ENCODE results near the gene FASTKD3. TPM values are rescaled to one million over a fixed set of nuclear protein-coding genes. Genes with fewer than 3 reads are reported as not detected.

FASTKD3 gene
- total RNA-seq, 2 donors from 2014 or later, result 1.3 to 9.1 TPM

DNA sequence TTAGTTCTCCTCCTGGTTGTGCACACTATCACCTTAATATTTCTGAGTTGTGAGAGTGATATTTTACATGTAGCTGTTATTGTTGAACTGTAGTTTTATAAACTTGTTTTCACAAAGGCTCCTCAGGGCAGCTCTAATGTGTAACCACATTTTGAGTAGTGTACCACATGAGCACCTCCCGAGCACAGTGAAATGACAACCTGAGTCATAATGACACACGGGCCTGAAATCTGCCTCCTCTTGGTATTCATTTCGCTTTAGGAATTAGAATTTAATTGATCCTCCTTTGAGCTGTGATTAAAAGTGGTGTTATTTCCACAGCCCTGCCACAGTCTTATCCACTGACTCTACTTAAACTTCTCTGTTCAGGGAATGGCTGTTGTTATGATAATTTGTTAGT is 8.0 kb upstream of the FASTKD3 start:
- Histone ChIP-seq H3K4me1 (peaks cover 11% of the 10 kb centered on the region), H3K36me3 (replicated peaks in 1 of 2; ENCODE audit: insufficient read depth in 1 of 2, low read depth in 2 of 2) (peaks cover 4 to 13% of the 10 kb centered on the region in 2 donors), H3K4me3 (no peak overlapping the region), H3K27ac (no peak overlapping the region), H3K27me3 (no peaks in the 10 kb centered on the region), H3K9me3 (no peaks in the 10 kb centered on the region)
- ATAC-seq, result no peak
- TF ChIP-seq, protein P1, sequence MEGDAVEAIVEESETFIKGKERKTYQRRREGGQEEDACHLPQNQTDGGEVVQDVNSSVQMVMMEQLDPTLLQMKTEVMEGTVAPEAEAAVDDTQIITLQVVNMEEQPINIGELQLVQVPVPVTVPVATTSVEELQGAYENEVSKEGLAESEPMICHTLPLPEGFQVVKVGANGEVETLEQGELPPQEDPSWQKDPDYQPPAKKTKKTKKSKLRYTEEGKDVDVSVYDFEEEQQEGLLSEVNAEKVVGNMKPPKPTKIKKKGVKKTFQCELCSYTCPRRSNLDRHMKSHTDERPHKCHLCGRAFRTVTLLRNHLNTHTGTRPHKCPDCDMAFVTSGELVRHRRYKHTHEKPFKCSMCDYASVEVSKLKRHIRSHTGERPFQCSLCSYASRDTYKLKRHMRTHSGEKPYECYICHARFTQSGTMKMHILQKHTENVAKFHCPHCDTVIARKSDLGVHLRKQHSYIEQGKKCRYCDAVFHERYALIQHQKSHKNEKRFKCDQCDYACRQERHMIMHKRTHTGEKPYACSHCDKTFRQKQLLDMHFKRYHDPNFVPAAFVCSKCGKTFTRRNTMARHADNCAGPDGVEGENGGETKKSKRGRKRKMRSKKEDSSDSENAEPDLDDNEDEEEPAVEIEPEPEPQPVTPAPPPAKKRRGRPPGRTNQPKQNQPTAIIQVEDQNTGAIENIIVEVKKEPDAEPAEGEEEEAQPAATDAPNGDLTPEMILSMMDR (IDR thresholded peaks at IDR 0.05), result no peak
- no peak for TF ChIP-seq POLR2A (IDR thresholded peaks at IDR 0.05)
- no peak for DNase-seq
- WGBS, 2 donors, result 66 to 85% methylated on average over 3 of the region's 3 CpGs
- intact Hi-C loops (cut with DNase I), result no loop called here

DNA sequence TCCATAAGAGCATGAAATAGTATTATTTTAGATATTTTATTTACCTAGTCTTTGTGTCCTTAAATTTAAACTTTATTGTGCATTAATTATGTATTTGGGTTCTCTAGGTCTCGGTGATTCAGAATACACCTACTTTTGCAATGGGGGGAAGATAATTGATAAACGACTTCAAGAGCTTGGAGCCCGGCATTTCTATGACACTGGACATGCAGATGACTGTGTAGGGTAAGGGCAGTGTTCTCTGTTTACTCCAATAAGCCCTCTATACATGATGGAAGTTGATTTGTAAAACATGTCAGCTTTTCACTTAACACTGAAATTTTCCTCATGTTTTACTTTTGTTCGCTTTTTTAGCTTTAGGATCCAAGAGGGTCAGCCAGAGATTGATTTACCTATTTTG is 6.3 kb upstream of the FASTKD3 start:
- no peak overlapping the region for H3K4me3 ChIP-seq
- peaks cover 28% of the 10 kb centered on the region for H3K4me1 ChIP-seq
- ATAC-seq (no peak), DNase-seq (no peak)
- H3K27me3 ChIP-seq, result no peaks in the 10 kb centered on the region
- WGBS, 2 donors, result 92 to 94% methylated on average over 4 of the region's 4 CpGs
- peaks cover 4 to 12% of the 10 kb centered on the region in 2 donors for H3K36me3 ChIP-seq (replicated peaks in 1 of 2; ENCODE audit: insufficient read depth in 1 of 2, low read depth in 2 of 2)
- H3K27ac ChIP-seq, result no peak overlapping the region
- H3K9me3 ChIP-seq, result no peaks in the 10 kb centered on the region
- TF ChIP-seq, protein P1 (IDR thresholded peaks at IDR 0.05), result no peak
- no peak for TF ChIP-seq POLR2A (IDR thresholded peaks at IDR 0.05)
- intact Hi-C loops (cut with DNase I), result no loop called here

DNA sequence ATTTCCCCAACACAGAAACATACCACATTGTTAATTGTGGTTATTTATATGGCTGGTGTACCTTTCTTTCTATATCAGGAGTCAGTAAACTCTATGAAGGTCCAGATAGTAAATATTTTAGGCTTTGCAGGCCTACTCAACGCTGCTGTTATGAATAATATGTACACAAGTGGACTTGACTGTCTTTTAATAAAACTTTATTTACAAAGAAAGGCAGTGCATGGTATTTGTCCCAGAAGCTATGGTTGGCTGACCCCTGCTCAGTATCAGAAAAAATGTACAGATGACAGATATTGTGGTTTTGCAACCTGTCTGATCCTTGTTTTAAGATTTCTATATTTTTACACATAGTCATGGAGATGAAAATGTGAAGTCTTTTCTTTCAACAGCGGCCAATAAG is 5.8 kb upstream of the FASTKD3 start:
- 94 to 100% methylated on average over 2 of the region's 2 CpGs for WGBS, 2 donors
- Histone ChIP-seq H3K36me3 (replicated peaks in 1 of 2; ENCODE audit: insufficient read depth in 1 of 2, low read depth in 2 of 2) (peaks cover 4 to 12% of the 10 kb centered on the region in 2 donors), H3K9me3 (no peaks in the 10 kb centered on the region), H3K27ac (no peak overlapping the region), H3K4me1 (peaks cover 31% of the 10 kb centered on the region), H3K27me3 (no peaks in the 10 kb centered on the region), H3K4me3 (no peak overlapping the region)
- intact Hi-C loops (cut with DNase I), result no loop called here
- ATAC-seq, result no peak
- no peak for DNase-seq
- TF ChIP-seq, protein P1 (IDR thresholded peaks at IDR 0.05), result no peak
- no peak for TF ChIP-seq POLR2A (IDR thresholded peaks at IDR 0.05)

DNA sequence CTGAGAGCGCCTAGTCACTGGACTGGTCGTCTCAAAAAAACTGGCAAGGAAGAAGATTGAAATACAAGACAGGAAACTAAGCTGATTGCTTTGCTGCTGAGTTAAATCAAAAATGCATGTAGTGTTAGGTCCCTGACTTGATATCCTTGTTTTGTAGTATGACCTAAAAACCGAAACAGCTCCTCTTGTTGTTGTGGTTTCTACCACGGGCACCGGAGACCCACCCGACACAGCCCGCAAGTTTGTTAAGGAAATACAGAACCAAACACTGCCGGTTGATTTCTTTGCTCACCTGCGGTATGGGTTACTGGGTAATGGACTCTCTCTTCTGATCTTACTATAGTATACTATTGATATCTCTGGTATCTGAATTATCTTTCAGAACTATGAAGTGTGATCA is 4.4 kb upstream of the FASTKD3 start:
- intact Hi-C loops (cut with DNase I), result no loop called here
- Histone ChIP-seq H3K4me1 (peaks cover 21% of the 10 kb centered on the region), H3K36me3 (replicated peaks in 1 of 2; ENCODE audit: insufficient read depth in 1 of 2, low read depth in 2 of 2) (peaks cover 4 to 12% of the 10 kb centered on the region in 2 donors), H3K27me3 (no peaks in the 10 kb centered on the region), H3K9me3 (no peaks in the 10 kb centered on the region), H3K27ac (no peak overlapping the region), H3K4me3 (no peak overlapping the region)
- DNase-seq, result no peak
- WGBS, 2 donors, result 77 to 83% methylated on average over 9 of the region's 9 CpGs
- no peak for TF ChIP-seq POLR2A (IDR thresholded peaks at IDR 0.05)
- TF ChIP-seq, protein P1 (IDR thresholded peaks at IDR 0.05), result no peak
- ATAC-seq, result no peak

DNA sequence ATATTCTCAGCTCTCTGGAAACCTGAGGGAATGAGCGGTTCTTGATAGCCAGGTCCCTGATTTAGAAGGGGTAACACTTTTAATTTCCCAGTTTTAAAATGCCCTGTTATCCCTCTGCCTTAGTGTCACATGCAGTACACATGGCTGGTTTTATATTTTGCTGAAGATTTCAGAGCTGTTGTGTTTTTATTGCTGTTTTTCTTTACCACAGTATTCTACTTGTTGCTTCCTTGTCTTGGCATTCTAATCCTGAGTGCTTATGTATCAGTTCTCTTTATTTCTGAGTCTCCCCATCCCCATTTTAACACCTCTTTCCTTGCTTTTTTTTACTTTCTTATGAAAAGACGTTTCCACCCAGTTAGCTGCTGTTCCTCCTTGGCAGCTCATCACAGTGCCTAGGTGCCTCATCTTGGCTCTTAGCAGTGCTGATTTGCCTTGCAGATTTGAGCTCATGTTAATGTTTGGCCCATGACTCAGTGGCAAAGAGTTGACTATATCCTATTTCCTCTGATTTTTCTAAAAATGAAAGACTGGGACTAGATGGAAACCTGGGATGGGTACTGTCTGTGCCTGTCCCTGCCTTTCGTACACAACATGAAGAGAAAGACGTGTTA is 3.8 kb upstream of the FASTKD3 start:
- intact Hi-C loops (cut with DNase I), result no loop called here
- Histone ChIP-seq H3K9me3 (no peaks in the 10 kb centered on the region), H3K4me1 (peaks cover 23% of the 10 kb centered on the region), H3K4me3 (no peak overlapping the region), H3K27ac (no peak overlapping the region), H3K36me3 (replicated peaks in 1 of 2; ENCODE audit: insufficient read depth in 1 of 2, low read depth in 2 of 2) (peaks cover 4 to 12% of the 10 kb centered on the region in 2 donors), H3K27me3 (no peaks in the 10 kb centered on the region)
- 76 to 83% methylated on average over 4 of the region's 4 CpGs for WGBS, 2 donors
- no peak for TF ChIP-seq POLR2A (IDR thresholded peaks at IDR 0.05)
- TF ChIP-seq, protein P1 (IDR thresholded peaks at IDR 0.05), result no peak
- DNase-seq, result no peak
- no peak for ATAC-seq
